Ovary (tissue), 9 donors: ENCODE results near the gene FGD4. TPM values are rescaled to one million over a fixed set of nuclear protein-coding genes. Genes with fewer than 3 reads are reported as not detected.

Experiments
- DNase-seq, 5 donors: peaks; one replicate each; pipeline ENCODE4 v3.0.0-alpha.2; 2019 to 2020
- H3K27ac ChIP-seq, 2 donors: fragments of 200-600 bp; one replicate each; pipeline versions ENCODE4 v1.5.1 to v1.8.0; 2019 to 2022
- H3K27me3 ChIP-seq: fragments of 200-600 bp; one replicate; pipeline ENCODE4 v1.8.0; 2022
- H3K36me3 ChIP-seq: fragments of 200-600 bp; sonication (generic); one replicate; pipeline ENCODE4 v1.5.1; 2019
- H3K4me1 ChIP-seq: one replicate; pipeline ENCODE4 v1.8.1; 2013; ENCODE audit warnings: mild to moderate bottlenecking, moderate library complexity; ENCODE audit not compliant: insufficient read depth
- H3K4me3 ChIP-seq: fragments of 200-600 bp; sonication (generic); one replicate; pipeline ENCODE4 v1.5.1; 2017
- H3K9me3 ChIP-seq, 2 donors: fragments of 200-600 bp in 1 of 2; sonication (generic) in 1 of 2; one replicate each; pipeline versions ENCODE4 v1.5.1 to v1.8.1; 2013 to 2019; ENCODE audit warnings: mild to moderate bottlenecking in 1 of 2, moderate library complexity in 1 of 2
- CTCF ChIP-seq, 3 donors: fragments of 450-650 bp in 2 of 3; fragments of 200-600 bp in 1 of 3; IDR thresholded peaks; one replicate each; pipeline versions ENCODE4 v1.5.1 to v1.8.0; 2016 to 2022; ENCODE audit warnings: antibody characterized with exemption in 3 of 3, mild to moderate bottlenecking in 1 of 3
- EP300 ChIP-seq: sonication (generic); formaldehyde crosslinking; IDR thresholded peaks from one replicate; pipeline ENCODE4 v1.6.1; 2017; ENCODE audit warnings: antibody characterized with exemption
- POLR2A ChIP-seq: fragments of 450-650 bp; IDR thresholded peaks from one replicate; pipeline ENCODE4 v1.6.1; 2017; ENCODE audit warnings: antibody characterized with exemption, mild to moderate bottlenecking, moderate library complexity
- WGBS, 3 donors: extraction: QIAGEN DNeasy Blood & Tissue Kit in 1 of 3; methylation state at CpG; one replicate each; pipeline versions ENCODE4 v1.1.5 to v1.1.7; 2013 to 2017; 5-methylcytosine and 5-hydroxymethylcytosine counted together
- intact Hi-C, 4 donors: fragments of 100-400 bp; cut with DNase I; formaldehyde crosslinking; loops; one replicate each; pipeline versions ENCODE4 v1.11.0 to v1.15.1; 2022 to 2023
- polyA plus RNA-seq, 2 donors: library from polyadenylated mRNA; stranded (reverse); fragments of 200-250 nt in 1 of 2; fragments of 350-450 nt in 1 of 2; fragmentation: Illumina TruSeq in 1 of 2; extraction: RNeasy Lipid Tissue Mini Kit (QIAGEN cat#74804) in 1 of 2; gene quantifications; one replicate each; pipeline ENCODE4 v1.2.3, GENCODE V29; 2013 to 2014
- total RNA-seq, 7 donors: library from RNA; depleted of rRNA in 2 of 7; stranded (reverse); fragments of >200 nt in 2 of 7; fragmentation: NEBNext Ultra II Directional in 3 of 7; extraction: Animal tissue kit (Norgen Biotek cat#: 25700) in 3 of 7; gene quantifications; one replicate each; pipeline versions ENCODE4 v1.1.0 to v1.2.4, GENCODE V29; 2016 to 2023
- donor health status: DM: no; HTN: no; CAD: no; lungs with moderate emphysema.
- donor health status: DM: no; HTN: no; CAD: no.
- donor health status: Bipolar disorder and iron deficiency.
- donor health status: DM: yes; HTN: yes; CAD: no.
- donor health status: DM: no; HTN: no; CAD: no.
- donor health status: DM: yes; HTN: yes; CAD: no.

The FGD4 gene
- total and polyA plus RNA-seq, 9 donors: 14.6 to 85.0 (median 51.6) TPM

DNA sequence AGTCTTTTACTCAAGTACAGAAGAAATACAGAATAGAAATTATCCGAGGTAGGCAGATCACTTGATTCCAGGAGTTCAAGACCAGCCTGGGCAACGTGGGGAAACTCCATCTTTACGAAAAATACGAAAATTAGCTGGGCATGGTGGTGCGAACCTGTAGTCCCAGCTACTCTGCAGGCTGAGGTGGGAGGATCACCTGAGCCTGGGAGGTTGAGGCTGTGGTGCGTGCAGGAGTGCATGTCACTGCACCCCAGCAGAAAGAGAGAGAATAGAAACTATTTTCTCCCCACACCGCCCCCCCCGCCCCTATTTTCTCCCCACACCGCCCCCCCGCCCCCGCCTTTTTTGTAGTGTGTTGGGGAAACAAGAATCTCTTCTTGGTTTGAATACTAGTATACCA, 281.9 kb downstream of the FGD4 start:
- Histone ChIP-seq H3K4me3 (no peak overlapping the region), H3K9me3 (no peaks in the 10 kb centered on the region), H3K27ac (no peak overlapping the region), H3K4me1 (no peaks in the 10 kb centered on the region), H3K27me3 (no peaks in the 10 kb centered on the region), H3K36me3 (no peaks in the 10 kb centered on the region)
- no peak for DNase-seq
- WGBS, 3 donors: 75 to 90% (median 86%) methylated on average over 11 of the region's 11 CpGs
- no peak for TF ChIP-seq POLR2A
- no peak for TF ChIP-seq CTCF (IDR thresholded peaks at IDR 0.05)
- no peak for TF ChIP-seq EP300
- intact Hi-C loops: no loop called here

DNA sequence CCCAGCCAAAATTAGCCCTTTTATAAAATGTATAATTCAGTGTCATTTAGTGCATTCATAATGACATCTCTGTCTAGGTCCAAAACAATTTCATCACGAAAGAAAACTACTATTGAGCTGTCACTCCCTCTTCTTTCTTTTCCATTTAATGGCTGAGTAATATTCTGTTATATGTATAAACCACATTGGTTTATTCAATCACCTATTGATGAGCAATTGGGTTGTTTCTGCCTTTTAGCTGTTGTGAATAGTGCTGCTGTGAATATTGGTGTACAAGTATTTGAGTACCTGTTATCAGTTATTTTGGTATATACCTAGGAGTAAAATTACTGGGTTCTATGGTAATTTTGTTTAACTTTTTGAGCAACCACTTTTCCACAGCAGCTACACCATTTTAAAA, 287.0 kb downstream of the FGD4 start:
- DNase-seq: no peak
- no peak overlapping the region for H3K4me3 ChIP-seq
- no peak overlapping the region for H3K27ac ChIP-seq
- TF ChIP-seq CTCF (IDR thresholded peaks at IDR 0.05) (no peak), POLR2A (no peak), EP300 (no peak)
- intact Hi-C loops: no loop called here
- no peaks in the 10 kb centered on the region for H3K4me1 ChIP-seq
- no peaks in the 10 kb centered on the region for H3K27me3 ChIP-seq
- H3K36me3 ChIP-seq: no peaks in the 10 kb centered on the region
- 89 to 100% (median 97%) methylated on average over 1 of the region's 1 CpG for WGBS, 3 donors
- no peaks in the 10 kb centered on the region for H3K9me3 ChIP-seq

GRCh38 chr12:32688786-32689185, 289.4 kb downstream of the FGD4 start:
- Histone ChIP-seq H3K36me3 (no peaks in the 10 kb centered on the region), H3K4me1 (no peaks in the 10 kb centered on the region), H3K9me3 (no peaks in the 10 kb centered on the region), H3K27me3 (no peaks in the 10 kb centered on the region), H3K27ac (no peak overlapping the region), H3K4me3 (no peak overlapping the region)
- intact Hi-C loops: no loop called here
- no peak for DNase-seq
- TF ChIP-seq EP300 (no peak), POLR2A (no peak), CTCF (IDR thresholded peaks at IDR 0.05) (no peak)

DNA sequence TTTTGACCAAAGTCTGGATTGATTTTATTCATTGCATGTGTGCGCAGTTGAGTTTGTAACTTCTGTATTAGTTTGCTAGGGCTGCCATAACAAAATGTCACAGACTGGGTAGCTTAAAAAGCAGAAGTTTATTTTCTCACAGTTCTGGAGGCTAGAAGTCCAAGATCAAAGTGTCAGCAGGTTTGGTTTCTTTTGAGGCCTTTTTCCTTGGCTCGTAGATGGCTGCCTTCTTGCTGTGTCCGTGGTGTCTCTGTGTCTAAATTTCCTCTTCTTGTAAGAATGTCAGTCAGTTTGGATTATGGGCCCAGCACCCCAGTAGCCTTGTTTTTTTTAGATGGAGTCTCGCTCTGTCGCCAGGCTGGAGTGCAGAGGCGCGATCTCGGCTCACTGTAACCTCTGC, 291.6 kb downstream of the FGD4 start:
- no peaks in the 10 kb centered on the region for H3K4me1 ChIP-seq
- H3K9me3 ChIP-seq: no peaks in the 10 kb centered on the region
- no peaks in the 10 kb centered on the region for H3K27me3 ChIP-seq
- WGBS, 3 donors: 84 to 98% (median 86%) methylated on average over 8 of the region's 8 CpGs
- no peak for TF ChIP-seq POLR2A
- no peak for TF ChIP-seq EP300
- TF ChIP-seq CTCF (IDR thresholded peaks at IDR 0.05): no peak
- intact Hi-C loops: no loop called here
- H3K36me3 ChIP-seq: no peaks in the 10 kb centered on the region
- H3K27ac ChIP-seq: no peak overlapping the region
- H3K4me3 ChIP-seq: no peak overlapping the region
- no peak for DNase-seq

- no peak for TF ChIP-seq EP300
- Histone ChIP-seq H3K36me3 (no peaks in the 10 kb centered on the region), H3K27me3 (no peaks in the 10 kb centered on the region), H3K9me3 (no peaks in the 10 kb centered on the region), H3K27ac (no peak overlapping the region), H3K4me1 (no peaks in the 10 kb centered on the region), H3K4me3 (no peak overlapping the region)
- intact Hi-C loops: no loop called here
- 83 to 94% (median 86%) methylated on average over 1 of the region's 1 CpG for WGBS, 3 donors
- DNase-seq: no peak
Observed at GRCh38 chr12:32692358-32692757, 293.0 kb downstream of the FGD4 start.
